Measurements from ENCODE around the gene RYR3. TPM values are rescaled to one million over a fixed set of nuclear protein-coding genes. Genes with fewer than 3 reads are reported as not detected.

RYR3 gene
- total and polyA plus RNA-seq, 2 donors (not counting 1 experiment from before 2014, with no cell fraction given), result not detected

GRCh38 chr15:33794453-33794852 is 483.7 kb downstream of the RYR3 start:
- ChIA-PET POLR2A (no interaction called here), CTCF (no interaction called here)
- Histone ChIP-seq H3K4me2 (replicated peaks; ENCODE audit: low read depth, low read length, poor library complexity, severe bottlenecking) (no peak overlapping the region), H3K4me3 (ENCODE audit: control extremely low read depth in 1 of 5, extremely low read depth in 1 of 5, insufficient read depth in 1 of 5, low read depth in 2 of 5, low read length in 4 of 5) (no peak overlapping the region), H3K9ac (ENCODE audit: low read length) (no peak overlapping the region), H3K4me1 (ENCODE audit: control insufficient read depth in 2 of 2, insufficient read depth in 2 of 2, low read length in 2 of 2) (no peaks in the 10 kb centered on the region), H3K27ac (ENCODE audit: low read length in 2 of 2) (no peak overlapping the region), H3K79me2 (ENCODE audit: control insufficient read depth, insufficient read depth, low read length) (no peaks in the 10 kb centered on the region), H3K9me3 (ENCODE audit: control extremely low read depth in 1 of 3, control insufficient read depth in 2 of 3, insufficient read depth in 1 of 3, low read length in 2 of 3) (peaks cover 0 to 1% (median 0%) of the 10 kb centered on the region in 3 donors), H2AFZ (ENCODE audit: insufficient read depth, low read depth, low read length, poor library complexity, severe bottlenecking) (no peak overlapping the region), H3K36me3 (replicated peaks in 1 of 2; ENCODE audit: control extremely low read depth in 1 of 2, control insufficient read depth in 1 of 2, extremely low read depth in 1 of 2, insufficient read depth in 2 of 2, low read length in 1 of 2) (no peaks in the 10 kb centered on the region), H3K27me3 (replicated peaks in 1 of 4; ENCODE audit: control extremely low read depth in 1 of 4, control insufficient read depth in 3 of 4, insufficient read depth in 4 of 4, low read length in 3 of 4) (no peaks in the 10 kb centered on the region), H4K20me1 (ENCODE audit: control insufficient read depth, insufficient read depth, low read length, poor library complexity, severe bottlenecking) (no peaks in the 10 kb centered on the region)
- DNase-seq (no peak), ATAC-seq (ENCODE audit: low read depth) (no peak)
- H3K4me3 Mint-ChIP-seq, result no peak overlapping the region
- H3K27me3 Mint-ChIP-seq, result peaks cover 10% of the 10 kb centered on the region
- intact Hi-C loops (cut with micrococcal nuclease), result no loop called here
- no peaks in the 10 kb centered on the region for H3K9me3 Mint-ChIP-seq (ENCODE audit: insufficient read depth)
- no peaks in the 10 kb centered on the region for H3K4me1 Mint-ChIP-seq
- H3K27ac Mint-ChIP-seq, result no peak overlapping the region
- no CpG with 5 or more reads among the region's 5 CpGs for WGBS (ENCODE audit: insufficient coverage)
- TF ChIP-seq CTCF (IDR thresholded peaks at IDR 0.05) (no peak), EZH2 (IDR thresholded peaks at IDR 0.05; ENCODE audit: borderline replicate concordance, insufficient read depth, low read depth, low read length, poor library complexity, severe bottlenecking) (no peak)

- H3K9me3 Mint-ChIP-seq (ENCODE audit: insufficient read depth), result no peaks in the 10 kb centered on the region
- H3K4me3 ChIP-seq (ENCODE audit: control extremely low read depth in 1 of 5, extremely low read depth in 1 of 5, insufficient read depth in 1 of 5, low read depth in 2 of 5, low read length in 4 of 5), result no peak overlapping the region
- H3K4me1 Mint-ChIP-seq, result no peaks in the 10 kb centered on the region
- POLR2A ChIA-PET, result no interaction called here
- peaks cover 0 to 1% (median 0%) of the 10 kb centered on the region in 3 donors for H3K9me3 ChIP-seq (ENCODE audit: control extremely low read depth in 1 of 3, control insufficient read depth in 2 of 3, insufficient read depth in 1 of 3, low read length in 2 of 3)
- H3K4me1 ChIP-seq (ENCODE audit: control insufficient read depth in 2 of 2, insufficient read depth in 2 of 2, low read length in 2 of 2), result no peaks in the 10 kb centered on the region
- ATAC-seq (ENCODE audit: low read depth) (no peak), DNase-seq (no peak)
- TF ChIP-seq CTCF (IDR thresholded peaks at IDR 0.05) (no peak), EZH2 (IDR thresholded peaks at IDR 0.05; ENCODE audit: borderline replicate concordance, insufficient read depth, low read depth, low read length, poor library complexity, severe bottlenecking) (no peak)
- H3K4me2 ChIP-seq (replicated peaks; ENCODE audit: low read depth, low read length, poor library complexity, severe bottlenecking), result no peak overlapping the region
- no peaks in the 10 kb centered on the region for H3K27me3 ChIP-seq (replicated peaks in 1 of 4; ENCODE audit: control extremely low read depth in 1 of 4, control insufficient read depth in 3 of 4, insufficient read depth in 4 of 4, low read length in 3 of 4)
- no peak overlapping the region for H3K9ac ChIP-seq (ENCODE audit: low read length)
- H3K27ac Mint-ChIP-seq, result no peak overlapping the region
- H2AFZ ChIP-seq (ENCODE audit: insufficient read depth, low read depth, low read length, poor library complexity, severe bottlenecking), result no peak overlapping the region
- no peaks in the 10 kb centered on the region for H3K79me2 ChIP-seq (ENCODE audit: control insufficient read depth, insufficient read depth, low read length)
- no peaks in the 10 kb centered on the region for H4K20me1 ChIP-seq (ENCODE audit: control insufficient read depth, insufficient read depth, low read length, poor library complexity, severe bottlenecking)
- WGBS (ENCODE audit: insufficient coverage), result 100% methylated on average over 1 of the region's 3 CpGs
- no peak overlapping the region for H3K4me3 Mint-ChIP-seq
- intact Hi-C loops (cut with micrococcal nuclease), result no loop called here
- CTCF ChIA-PET, result no interaction called here
- H3K27ac ChIP-seq (ENCODE audit: low read length in 2 of 2), result no peak overlapping the region
- H3K27me3 Mint-ChIP-seq, result peaks cover 10% of the 10 kb centered on the region
- no peaks in the 10 kb centered on the region for H3K36me3 ChIP-seq (replicated peaks in 1 of 2; ENCODE audit: control extremely low read depth in 1 of 2, control insufficient read depth in 1 of 2, extremely low read depth in 1 of 2, insufficient read depth in 2 of 2, low read length in 1 of 2)
Measured at GRCh38 chr15:33795070-33795469, 484.3 kb downstream of the RYR3 start.
